ENCODE data around the gene MIPOL1.

Gene MIPOL1

GRCh38 chr14:37436519-37436918, 238.8 kb downstream of the MIPOL1 start:
- no peak overlapping the region for H3K4me2 ChIP-seq (ENCODE audit: low read depth, low read length, poor library complexity, severe bottlenecking)
- TF ChIP-seq EZH2phosphoT487 (conservative IDR thresholded peaks at IDR 0.05; ENCODE audit: low read length) = no peak
- TF ChIP-seq, protein P1, sequence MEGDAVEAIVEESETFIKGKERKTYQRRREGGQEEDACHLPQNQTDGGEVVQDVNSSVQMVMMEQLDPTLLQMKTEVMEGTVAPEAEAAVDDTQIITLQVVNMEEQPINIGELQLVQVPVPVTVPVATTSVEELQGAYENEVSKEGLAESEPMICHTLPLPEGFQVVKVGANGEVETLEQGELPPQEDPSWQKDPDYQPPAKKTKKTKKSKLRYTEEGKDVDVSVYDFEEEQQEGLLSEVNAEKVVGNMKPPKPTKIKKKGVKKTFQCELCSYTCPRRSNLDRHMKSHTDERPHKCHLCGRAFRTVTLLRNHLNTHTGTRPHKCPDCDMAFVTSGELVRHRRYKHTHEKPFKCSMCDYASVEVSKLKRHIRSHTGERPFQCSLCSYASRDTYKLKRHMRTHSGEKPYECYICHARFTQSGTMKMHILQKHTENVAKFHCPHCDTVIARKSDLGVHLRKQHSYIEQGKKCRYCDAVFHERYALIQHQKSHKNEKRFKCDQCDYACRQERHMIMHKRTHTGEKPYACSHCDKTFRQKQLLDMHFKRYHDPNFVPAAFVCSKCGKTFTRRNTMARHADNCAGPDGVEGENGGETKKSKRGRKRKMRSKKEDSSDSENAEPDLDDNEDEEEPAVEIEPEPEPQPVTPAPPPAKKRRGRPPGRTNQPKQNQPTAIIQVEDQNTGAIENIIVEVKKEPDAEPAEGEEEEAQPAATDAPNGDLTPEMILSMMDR (IDR thresholded peaks at IDR 0.05; ENCODE audit: insufficient read depth, low read length, poor library complexity, severe bottlenecking) = no peak

GRCh38 chr14:37437490-37437889, 239.8 kb downstream of the MIPOL1 start:
- Histone ChIP-seq H3K9me3 (ENCODE audit: insufficient read depth, low read length) (no peaks in the 10 kb centered on the region), H3K27me3 (ENCODE audit: low read length) (no peaks in the 10 kb centered on the region), H3K79me2 (ENCODE audit: insufficient read depth, low read length) (no peaks in the 10 kb centered on the region), H3K36me3 (ENCODE audit: low read length) (no peaks in the 10 kb centered on the region), H3K9me2 (replicated peaks; ENCODE audit: insufficient read depth, low read length) (no peaks in the 10 kb centered on the region), H3K27ac (ENCODE audit: low read depth, low read length) (no peak overlapping the region), H4K20me1 (ENCODE audit: low read depth, low read length) (no peaks in the 10 kb centered on the region), H3K9ac (ENCODE audit: low read length) (no peak overlapping the region), H3K4me2 (ENCODE audit: low read depth, low read length, poor library complexity, severe bottlenecking) (no peak overlapping the region), H3F3A (ENCODE audit: insufficient read depth) (no peaks in the 10 kb centered on the region), H2AFZ (ENCODE audit: low read depth, low read length, severe bottlenecking) (no peak overlapping the region), H3K4me3 (ENCODE audit: insufficient read depth, low read length, poor library complexity, severe bottlenecking) (no peak overlapping the region)
- TF ChIP-seq, protein P1 (IDR thresholded peaks at IDR 0.05; ENCODE audit: insufficient read depth, low read length, poor library complexity, severe bottlenecking) = no peak
- TF ChIP-seq EZH2phosphoT487 (conservative IDR thresholded peaks at IDR 0.05; ENCODE audit: low read length) = no peak

More at GRCh38 chr14:37436519-37436918, 238.8 kb downstream of the MIPOL1 start:
- H3K9me3 ChIP-seq (ENCODE audit: insufficient read depth, low read length) = no peaks in the 10 kb centered on the region
- no peaks in the 10 kb centered on the region for H3K79me2 ChIP-seq (ENCODE audit: insufficient read depth, low read length)
- H3K27ac ChIP-seq (ENCODE audit: low read depth, low read length) = no peak overlapping the region
- no peaks in the 10 kb centered on the region for H4K20me1 ChIP-seq (ENCODE audit: low read depth, low read length)
- no peaks in the 10 kb centered on the region for H3F3A ChIP-seq (ENCODE audit: insufficient read depth)
- H2AFZ ChIP-seq (ENCODE audit: low read depth, low read length, severe bottlenecking) = no peak overlapping the region
- no peak overlapping the region for H3K4me3 ChIP-seq (ENCODE audit: insufficient read depth, low read length, poor library complexity, severe bottlenecking)
- H3K36me3 ChIP-seq (ENCODE audit: low read length) = no peaks in the 10 kb centered on the region
- no peaks in the 10 kb centered on the region for H3K27me3 ChIP-seq (ENCODE audit: low read length)
- no peaks in the 10 kb centered on the region for H3K9me2 ChIP-seq (replicated peaks; ENCODE audit: insufficient read depth, low read length)
- H3K9ac ChIP-seq (ENCODE audit: low read length) = no peak overlapping the region

DNA sequence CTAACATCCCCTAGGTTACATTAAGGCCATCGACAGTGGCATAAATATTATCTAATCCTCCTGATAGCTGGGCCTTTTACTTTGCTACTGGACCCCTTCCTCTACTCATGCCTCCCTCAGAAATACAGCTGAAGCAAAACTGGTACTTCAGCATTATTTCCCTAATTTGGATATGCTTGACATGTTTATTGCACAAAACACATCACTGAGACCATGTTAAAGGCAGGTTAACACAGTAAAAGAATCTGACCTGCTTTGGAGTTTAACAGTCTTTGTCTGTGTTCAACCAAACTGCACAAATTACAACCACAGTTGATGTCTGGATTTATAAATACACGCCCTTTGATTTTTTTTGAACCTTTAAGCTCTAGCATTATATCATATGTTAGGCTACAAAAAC, 240.7 kb downstream of the MIPOL1 start:
- no peak overlapping the region for H3K27ac ChIP-seq (ENCODE audit: low read depth, low read length)
- no peaks in the 10 kb centered on the region for H3K36me3 ChIP-seq (ENCODE audit: low read length)
- TF ChIP-seq EZH2phosphoT487 (conservative IDR thresholded peaks at IDR 0.05; ENCODE audit: low read length) = no peak
- TF ChIP-seq, protein P1 (IDR thresholded peaks at IDR 0.05; ENCODE audit: insufficient read depth, low read length, poor library complexity, severe bottlenecking) = no peak
- H3K9ac ChIP-seq (ENCODE audit: low read length) = no peak overlapping the region
- H3F3A ChIP-seq (ENCODE audit: insufficient read depth) = no peaks in the 10 kb centered on the region
- no peak overlapping the region for H3K4me2 ChIP-seq (ENCODE audit: low read depth, low read length, poor library complexity, severe bottlenecking)
- no peak overlapping the region for H3K4me3 ChIP-seq (ENCODE audit: insufficient read depth, low read length, poor library complexity, severe bottlenecking)
- H3K9me2 ChIP-seq (replicated peaks; ENCODE audit: insufficient read depth, low read length) = no peaks in the 10 kb centered on the region
- H4K20me1 ChIP-seq (ENCODE audit: low read depth, low read length) = no peaks in the 10 kb centered on the region
- H2AFZ ChIP-seq (ENCODE audit: low read depth, low read length, severe bottlenecking) = no peak overlapping the region
- H3K27me3 ChIP-seq (ENCODE audit: low read length) = no peaks in the 10 kb centered on the region
- no peaks in the 10 kb centered on the region for H3K9me3 ChIP-seq (ENCODE audit: insufficient read depth, low read length)
- H3K79me2 ChIP-seq (ENCODE audit: insufficient read depth, low read length) = no peaks in the 10 kb centered on the region

Measured in SU-DHL-6 (cell line).